Mesenchymal stem cell (in vitro differentiated cells and primary cell): ENCODE results near the gene IRF5.

ENCODE experiments used
- DNase-seq: peaks from one replicate; pipeline ENCODE4 v3.0.0-alpha.2; 2013
- H2AFZ ChIP-seq: one replicate; pipeline ENCODE4 v1.6.1; 2013; ENCODE audit warnings: low read depth, mild to moderate bottlenecking, control low read depth, inconsistent platforms, low read length, moderate library complexity
- H2AK5ac ChIP-seq: 2 replicates; pipeline ENCODE4 v1.6.1; 2013; ENCODE audit warnings: low read length, moderate library complexity, mild to moderate bottlenecking, inconsistent platforms; ENCODE audit not compliant: severe bottlenecking
- H2BK120ac ChIP-seq: one replicate; pipeline ENCODE4 v1.6.1; 2013; ENCODE audit warnings: low read depth, mild to moderate bottlenecking, inconsistent platforms, low read length, moderate library complexity
- H2BK12ac ChIP-seq, 2 experiments: one replicate each; pipeline ENCODE4 v1.6.1; 2013; ENCODE audit warnings: inconsistent platforms in 2 of 2, low read length in 2 of 2, mild to moderate bottlenecking in 2 of 2, moderate library complexity in 2 of 2, control low read depth in 1 of 2
- H2BK15ac ChIP-seq: one replicate; pipeline ENCODE4 v1.6.1; 2013; ENCODE audit warnings: mild to moderate bottlenecking, low read depth, inconsistent platforms; ENCODE audit not compliant: poor library complexity, severe bottlenecking
- H2BK5ac ChIP-seq: 2 replicates; pipeline ENCODE4 v1.6.1; 2013; ENCODE audit warnings: low read depth, mild to moderate bottlenecking, low read length, control low read depth, inconsistent platforms; ENCODE audit not compliant: poor library complexity, severe bottlenecking
- H3K14ac ChIP-seq, 2 experiments: one replicate each; pipeline ENCODE4 v1.6.1; 2013; ENCODE audit warnings: inconsistent platforms in 2 of 2, low read length in 2 of 2, control low read depth in 1 of 2, mild to moderate bottlenecking in 1 of 2, moderate library complexity in 1 of 2
- H3K18ac ChIP-seq, 2 experiments: one replicate each; pipeline ENCODE4 v1.6.1; 2013; ENCODE audit warnings: inconsistent platforms in 2 of 2, low read length in 2 of 2, control low read depth in 1 of 2, low read depth in 1 of 2, mild to moderate bottlenecking in 1 of 2
- H3K23ac ChIP-seq, 2 experiments: one replicate each; pipeline ENCODE4 v1.6.1; 2013; ENCODE audit warnings: inconsistent platforms in 2 of 2, low read length in 2 of 2, mild to moderate bottlenecking in 2 of 2, moderate library complexity in 2 of 2, control low read depth in 1 of 2
- H3K27ac ChIP-seq: 2 replicates; pipeline ENCODE4 v1.5.1; 2013; ENCODE audit warnings: mild to moderate bottlenecking, moderate library complexity, low read length, control low read depth, inconsistent platforms; ENCODE audit not compliant: poor library complexity, severe bottlenecking
- H3K27me3 ChIP-seq, 2 experiments: 2 replicates each; pipeline versions ENCODE4 v1.6.1 to v1.7.0; 2013; ENCODE audit warnings: low read length in 2 of 2, mild to moderate bottlenecking in 2 of 2, moderate library complexity in 2 of 2, control low read depth in 1 of 2, inconsistent platforms in 1 of 2; ENCODE audit not compliant: control insufficient read depth in 1 of 2, insufficient read depth in 1 of 2
- H3K36me3 ChIP-seq, 2 experiments: 2 replicates each; pipeline versions ENCODE4 v1.6.1 to v1.7.0; 2013; ENCODE audit warnings: low read length in 2 of 2, control low read depth in 1 of 2, inconsistent platforms in 1 of 2, low read depth in 1 of 2, mild to moderate bottlenecking in 1 of 2; ENCODE audit not compliant: insufficient read depth in 2 of 2, control insufficient read depth in 1 of 2
- H3K4ac ChIP-seq, 2 experiments: one replicate each; pipeline ENCODE4 v1.6.1; 2013; ENCODE audit warnings: inconsistent platforms in 2 of 2, low read length in 2 of 2, mild to moderate bottlenecking in 2 of 2, moderate library complexity in 2 of 2, control low read depth in 1 of 2, low read depth in 1 of 2
- H3K4me1 ChIP-seq: 2 replicates; pipeline ENCODE4 v1.6.1; 2013; ENCODE audit warnings: low read depth, low read length, control low read depth; ENCODE audit not compliant: control insufficient read depth, insufficient read depth
- H3K4me2 ChIP-seq: 2 replicates; pipeline ENCODE4 v1.6.1; 2013; ENCODE audit warnings: low read length, mild to moderate bottlenecking, inconsistent platforms; ENCODE audit not compliant: poor library complexity, severe bottlenecking
- H3K4me3 ChIP-seq, 2 experiments: 2 replicates each; pipeline versions ENCODE4 v1.5.1 to v1.7.0; 2013; ENCODE audit warnings: low read length in 2 of 2, mild to moderate bottlenecking in 2 of 2, control low read depth in 1 of 2, low read depth in 1 of 2; ENCODE audit not compliant: insufficient read depth in 1 of 2
- H3K79me1 ChIP-seq: replicated peaks from 2 replicates; pipeline ENCODE4 v1.6.1; 2013; ENCODE audit warnings: mild to moderate bottlenecking, control low read depth, low read length, inconsistent platforms; ENCODE audit not compliant: poor library complexity, severe bottlenecking
- H3K9ac ChIP-seq: 2 replicates; pipeline ENCODE4 v1.7.0; 2013; ENCODE audit warnings: mild to moderate bottlenecking, low read length, moderate library complexity
- H3K9me3 ChIP-seq: 2 replicates; pipeline ENCODE4 v1.7.0; 2013; ENCODE audit warnings: mild to moderate bottlenecking, low read length; ENCODE audit not compliant: control insufficient read depth
- H4K8ac ChIP-seq: one replicate; pipeline ENCODE4 v1.6.1; 2013; ENCODE audit warnings: inconsistent platforms, mild to moderate bottlenecking, low read length, moderate library complexity
- H4K91ac ChIP-seq: one replicate; pipeline ENCODE4 v1.6.1; 2013; ENCODE audit warnings: mild to moderate bottlenecking, low read length, inconsistent platforms
- WGBS: methylation state at CpG from one replicate; pipeline ENCODE4 v1.1.7; 2013; ENCODE audit warnings: mixed read lengths; 5-methylcytosine and 5-hydroxymethylcytosine counted together

Gene IRF5

GRCh38 chr7:128904381-128905197 is 33.1 kb upstream of the IRF5 start:
- Histone ChIP-seq H3K9ac (no peak overlapping the region), H2BK120ac (peak overlapping the region; percentile 74), H3K4ac (peak overlapping the region; percentile 5 to 46), H3K14ac (no peak overlapping the region), H4K8ac (peak overlapping the region; percentile 74), H4K91ac (peak overlapping the region; percentile 94), H3K4me3 (no peak overlapping the region), H3K23ac (no peak overlapping the region), H3K27me3 (peaks cover 0 to 36% of the 10 kb centered on the region in 2 experiments), H3K4me1 (peaks cover 32% of the 10 kb centered on the region), H3K27ac (no peak overlapping the region), H2BK5ac (no peak overlapping the region), H3K9me3 (peaks cover 3% of the 10 kb centered on the region), H2AFZ (no peak overlapping the region), H2BK15ac (no peak overlapping the region), H2AK5ac (no peak overlapping the region), H3K4me2 (no peak overlapping the region), H2BK12ac (peak overlapping the region; percentile 51 to 73), H3K79me1 (peaks cover 14% of the 10 kb centered on the region), H3K36me3 (peaks cover 0 to 37% of the 10 kb centered on the region in 2 experiments), H3K18ac (peak overlapping the region; percentile 26 to 58)
- WGBS: 57% methylated on average over 4 of the region's 8 CpGs
- peak; percentile 60 for DNase-seq

- H4K8ac ChIP-seq: no peak overlapping the region
- no peak overlapping the region for H3K27ac ChIP-seq
- no peak overlapping the region for H2BK120ac ChIP-seq
- H4K91ac ChIP-seq: no peak overlapping the region
- peaks cover 14% of the 10 kb centered on the region for H3K79me1 ChIP-seq
- H2BK5ac ChIP-seq: no peak overlapping the region
- H3K14ac ChIP-seq: no peak overlapping the region
- peaks cover 40% of the 10 kb centered on the region for H3K4me1 ChIP-seq
- H3K23ac ChIP-seq: no peak overlapping the region
- WGBS: 93% methylated on average over 2 of the region's 5 CpGs
- H2AK5ac ChIP-seq: no peak overlapping the region
- H2BK12ac ChIP-seq: no peak overlapping the region
- H3K4me2 ChIP-seq: no peak overlapping the region
- H3K4me3 ChIP-seq: no peak overlapping the region
- DNase-seq: no peak
- no peak overlapping the region for H3K9ac ChIP-seq
- peaks cover 0 to 52% of the 10 kb centered on the region in 2 experiments for H3K27me3 ChIP-seq
- H2BK15ac ChIP-seq: no peak overlapping the region
- H3K18ac ChIP-seq: no peak overlapping the region
- no peaks in the 10 kb centered on the region for H3K9me3 ChIP-seq
- peaks cover 0 to 37% of the 10 kb centered on the region in 2 experiments for H3K36me3 ChIP-seq
- no peak overlapping the region for H3K4ac ChIP-seq
- no peak overlapping the region for H2AFZ ChIP-seq
These were observed 31.5 kb upstream of the IRF5 start for GRCh38 chr7:128906001-128906765.

GRCh38 chr7:128906766-128907559 is 30.8 kb upstream of the IRF5 start:
- no peak overlapping the region for H2BK15ac ChIP-seq

More at GRCh38 chr7:128906766-128907559, 30.8 kb upstream of the IRF5 start:
- no peak overlapping the region for H2BK5ac ChIP-seq
- peaks cover 14% of the 10 kb centered on the region for H3K79me1 ChIP-seq
- H2AFZ ChIP-seq: no peak overlapping the region
- H3K14ac ChIP-seq: peak overlapping the region in 1 of 2 experiments; percentile 37
- no peak overlapping the region for H3K4ac ChIP-seq
- H3K4me2 ChIP-seq: no peak overlapping the region
- DNase-seq: no peak
- H3K9ac ChIP-seq: no peak overlapping the region
- no peaks in the 10 kb centered on the region for H3K9me3 ChIP-seq
- H3K23ac ChIP-seq: no peak overlapping the region
- no peak overlapping the region for H4K8ac ChIP-seq
- H3K36me3 ChIP-seq: peaks cover 0 to 37% of the 10 kb centered on the region in 2 experiments
- 86% methylated on average over 16 of the region's 19 CpGs for WGBS
- H2BK120ac ChIP-seq: no peak overlapping the region
- no peak overlapping the region for H3K18ac ChIP-seq
- H2AK5ac ChIP-seq: no peak overlapping the region
- H3K27ac ChIP-seq: no peak overlapping the region
- H3K4me1 ChIP-seq: peaks cover 47% of the 10 kb centered on the region
- no peak overlapping the region for H2BK12ac ChIP-seq
- H4K91ac ChIP-seq: peak overlapping the region; percentile 18
- no peak overlapping the region for H3K4me3 ChIP-seq
- H3K27me3 ChIP-seq: peaks cover 0 to 60% of the 10 kb centered on the region in 2 experiments
